Suppressor macrophage treated with lipopolysaccharide for 4 hours (primary cell): ENCODE results near the gene SUFU.
"Not testable (repeated sequence)": the region's sequence is repeated elsewhere in the genome, so short reads cannot be mapped to it uniquely, and the experiment has no call there.

ENCODE experiments used
- DNase-seq: peaks from one replicate; pipeline ENCODE4 v3.0.0-alpha.2; 2020

The SUFU gene

DNA sequence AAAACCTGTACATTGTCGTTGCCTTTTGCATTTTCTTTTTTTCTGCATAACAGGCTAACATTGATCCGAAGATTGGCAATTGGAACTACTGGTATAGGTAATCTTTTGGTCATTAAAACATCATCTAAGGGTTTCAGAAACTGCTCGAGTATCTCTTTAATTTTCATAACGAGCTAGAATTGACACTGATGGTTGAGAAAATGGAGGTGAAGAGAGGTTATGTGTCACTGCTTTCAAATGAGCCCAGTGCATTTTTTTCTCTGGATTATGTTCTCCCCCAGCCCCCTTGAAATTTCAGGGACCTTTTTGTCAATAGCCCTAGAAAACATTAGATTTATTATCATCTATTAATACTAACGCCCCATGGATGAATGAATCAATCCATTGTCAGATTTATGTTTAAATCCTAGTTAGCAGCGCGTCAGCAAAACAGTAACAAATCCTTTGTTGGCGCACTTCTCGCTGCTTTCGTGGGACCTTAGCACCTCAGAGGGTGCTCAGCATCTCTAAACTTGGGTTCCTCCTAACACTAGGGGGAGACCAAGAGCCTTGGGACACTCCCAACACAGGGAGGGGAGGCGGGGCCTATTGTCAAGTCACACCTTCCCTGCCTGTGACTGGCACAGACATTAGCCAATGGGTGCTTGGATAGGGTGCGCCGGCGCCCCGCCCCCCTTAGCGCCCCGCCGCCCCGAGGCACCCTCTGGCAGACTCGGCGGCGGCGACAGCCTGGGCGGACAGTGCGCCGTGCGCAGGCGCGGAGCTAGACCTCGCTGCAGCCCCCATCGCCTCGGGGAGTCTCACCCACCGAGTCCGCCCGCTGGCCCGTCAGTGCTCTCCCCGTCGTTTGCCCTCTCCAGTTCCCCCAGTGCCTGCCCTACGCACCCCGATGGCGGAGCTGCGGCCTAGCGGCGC lies at the start of gene SUFU:
Gene SUFU, plus strand, starts transcription at position 709 of the 915 bp plus-strand sequence. Its CDS starts 181 bp downstream, at position 890.
- DNase-seq: peak; percentile 100

DNA sequence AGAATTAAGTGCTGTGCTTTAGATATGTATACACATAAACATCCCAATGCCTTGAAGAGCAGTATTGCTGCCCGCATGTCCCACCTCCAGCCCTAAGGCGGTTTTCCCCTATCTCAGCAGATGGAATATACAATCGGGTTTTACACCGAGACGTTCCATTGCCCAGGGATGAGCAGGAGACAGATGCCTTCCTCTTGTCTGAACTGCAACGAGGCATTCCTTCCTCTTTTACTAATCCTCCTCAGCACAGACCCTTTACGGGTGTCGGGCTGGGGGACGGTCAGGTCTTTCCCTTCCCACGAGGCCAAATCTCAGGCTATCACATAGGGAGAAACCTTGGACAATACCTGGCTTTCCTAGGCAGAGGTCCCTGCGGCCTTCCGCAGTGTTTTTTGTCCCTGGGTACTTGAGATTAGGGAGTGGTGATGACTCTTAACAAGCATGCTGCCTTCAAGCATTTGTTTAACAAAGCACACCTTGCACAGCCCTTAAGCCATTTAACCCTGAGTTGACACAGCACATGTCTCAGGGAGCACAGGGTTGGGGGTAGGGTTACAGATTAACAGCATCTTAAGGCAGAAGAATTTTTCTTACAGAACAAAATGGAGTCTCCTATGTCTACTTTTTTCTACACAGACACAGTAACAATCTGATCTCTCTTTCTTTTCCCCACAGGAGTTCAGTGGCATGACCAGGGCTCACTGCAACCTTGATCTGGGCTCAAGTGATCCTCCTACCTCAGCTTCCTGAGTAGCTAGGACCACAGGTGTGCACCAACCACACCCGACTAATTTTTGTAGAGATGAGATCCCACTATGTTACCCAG lies 48.9 kb upstream of the SUFU start:
- DNase-seq: not testable (repeated sequence)

DNA sequence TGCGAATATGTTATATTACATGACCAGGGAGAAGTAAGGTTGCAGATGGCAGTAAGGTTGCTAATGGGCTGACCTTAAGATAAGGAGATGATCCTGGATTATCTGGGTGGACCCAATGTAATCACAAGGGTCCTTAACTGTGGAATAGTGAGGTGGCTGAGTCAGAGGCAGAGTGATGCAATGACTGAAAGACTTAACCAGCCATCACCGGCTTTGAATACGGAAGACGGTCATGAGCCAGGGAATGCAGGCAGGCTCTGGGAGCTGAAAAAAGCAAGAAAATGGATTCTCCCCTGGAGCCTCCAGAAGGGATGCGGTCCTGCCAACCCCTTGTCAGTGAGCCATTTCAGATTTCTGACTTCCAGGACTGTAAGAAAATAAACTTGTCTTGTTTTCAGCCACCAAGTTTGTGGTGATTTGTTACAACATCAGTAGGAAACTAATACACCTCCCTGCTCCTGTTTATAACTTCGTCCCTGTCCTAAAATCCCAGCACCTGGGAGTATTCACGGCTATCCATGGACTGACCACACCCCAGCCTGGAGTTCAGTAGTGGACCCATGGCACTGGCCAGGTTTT lies 47.8 kb upstream of the SUFU start:
- DNase-seq: peak; percentile 87

DNA sequence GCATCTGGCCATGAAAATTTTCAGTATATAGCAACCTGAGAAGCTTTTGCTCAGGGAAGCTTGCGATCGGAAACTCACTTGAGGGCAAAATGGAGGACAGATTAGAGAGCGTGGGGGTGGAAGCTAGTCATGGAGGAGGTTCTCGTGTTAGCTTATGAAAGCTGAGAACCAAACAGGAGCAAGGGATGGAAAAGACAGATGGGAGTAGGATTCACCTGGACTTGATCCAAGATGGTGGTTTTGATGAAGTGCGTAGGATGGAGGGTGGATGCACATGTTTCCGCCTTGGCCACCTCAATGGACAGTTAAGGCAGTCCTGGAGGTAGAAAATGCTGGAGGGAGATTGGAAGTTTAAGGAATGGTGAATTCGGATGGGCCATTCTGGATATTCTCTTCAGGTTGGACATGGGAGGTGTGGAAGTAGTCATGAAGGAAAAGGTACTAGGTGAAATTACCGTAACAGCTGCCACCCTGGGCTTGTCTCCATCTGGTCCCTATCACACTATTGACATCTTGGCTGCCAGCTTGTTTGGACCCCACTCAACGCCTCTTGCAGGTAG lies 46.1 kb upstream of the SUFU start:
- no peak for DNase-seq

DNA sequence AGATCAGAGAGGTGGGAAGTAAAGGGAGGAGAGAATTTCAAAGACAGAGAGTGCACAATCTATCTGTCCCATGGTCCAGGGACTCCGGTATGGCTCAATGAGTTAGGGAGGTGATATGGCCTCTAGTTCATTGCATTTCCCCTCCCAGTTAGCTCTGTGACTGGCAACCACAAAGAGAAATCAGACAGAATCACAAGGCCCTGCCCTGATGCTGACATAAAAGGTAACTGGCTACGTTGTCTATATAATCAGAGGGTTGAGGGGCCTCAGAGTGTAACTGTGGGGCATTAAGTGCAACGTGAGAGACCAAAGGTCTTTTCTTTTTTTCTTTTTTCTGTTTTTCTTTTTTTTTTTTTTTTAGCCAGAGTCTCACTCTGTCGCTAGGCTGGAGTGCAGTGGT lies 45.1 kb upstream of the SUFU start:
- no peak for DNase-seq

DNA sequence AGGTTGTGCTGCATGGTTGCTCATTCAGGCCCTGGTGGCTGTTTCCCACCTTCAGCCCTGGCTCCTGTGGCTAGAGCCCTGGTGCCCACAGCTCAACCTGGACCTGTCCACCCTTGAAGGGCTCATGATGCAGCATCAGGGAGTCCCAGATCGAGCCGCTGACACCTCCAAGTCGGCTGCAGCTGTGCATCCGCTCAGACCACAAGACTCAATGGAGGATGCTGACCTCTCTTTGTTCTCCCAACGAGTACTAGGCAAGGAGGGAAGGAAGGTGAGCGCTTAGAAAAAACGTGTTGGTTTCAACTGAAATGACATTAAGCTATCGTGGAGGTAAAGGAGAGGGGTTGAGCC lies 43.0 kb upstream of the SUFU start:
- no peak for DNase-seq

DNA sequence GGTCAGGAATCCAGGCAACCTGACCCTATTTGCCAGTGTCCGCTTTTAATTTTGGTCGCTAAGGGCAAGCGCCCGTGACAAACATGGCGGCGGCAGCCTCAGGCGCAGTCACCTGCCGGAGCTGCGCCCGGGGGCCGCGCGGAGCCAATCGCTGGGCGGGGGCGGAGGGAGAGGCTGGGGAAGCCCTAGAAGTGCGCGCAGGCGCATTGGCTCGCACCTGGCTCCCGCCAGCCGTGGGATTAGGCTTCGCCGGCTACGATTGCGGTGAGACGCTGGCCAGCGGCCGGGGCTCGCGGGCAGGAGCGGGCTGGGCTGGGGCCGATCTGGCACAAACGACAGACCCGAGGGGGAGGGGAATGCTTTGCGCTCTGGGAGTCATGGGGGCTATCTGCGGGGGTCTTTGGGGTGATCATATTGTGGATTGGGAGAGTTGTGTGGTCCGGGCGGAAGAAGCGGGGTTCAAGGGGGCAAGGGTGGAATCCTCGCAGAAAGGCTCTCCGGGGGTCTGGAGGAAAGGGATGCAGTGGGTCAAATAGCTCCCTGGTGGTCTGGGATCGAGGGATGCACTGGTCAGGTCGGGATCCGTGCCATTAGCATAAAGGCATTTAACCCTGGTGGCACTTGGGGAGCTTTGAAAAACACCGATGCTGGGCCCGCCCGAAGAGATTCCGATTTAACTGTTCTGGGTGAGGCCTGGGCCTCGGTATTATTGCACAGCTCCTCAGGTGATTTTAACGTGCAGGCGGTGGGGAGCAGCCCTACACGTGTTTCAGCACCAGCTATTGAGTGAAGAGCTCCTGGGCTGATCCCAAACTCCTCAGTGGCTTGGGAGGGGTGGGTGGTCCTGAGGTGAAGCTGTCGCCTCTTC lies 42.4 kb upstream of the SUFU start:
- DNase-seq: peak; percentile 92

DNA sequence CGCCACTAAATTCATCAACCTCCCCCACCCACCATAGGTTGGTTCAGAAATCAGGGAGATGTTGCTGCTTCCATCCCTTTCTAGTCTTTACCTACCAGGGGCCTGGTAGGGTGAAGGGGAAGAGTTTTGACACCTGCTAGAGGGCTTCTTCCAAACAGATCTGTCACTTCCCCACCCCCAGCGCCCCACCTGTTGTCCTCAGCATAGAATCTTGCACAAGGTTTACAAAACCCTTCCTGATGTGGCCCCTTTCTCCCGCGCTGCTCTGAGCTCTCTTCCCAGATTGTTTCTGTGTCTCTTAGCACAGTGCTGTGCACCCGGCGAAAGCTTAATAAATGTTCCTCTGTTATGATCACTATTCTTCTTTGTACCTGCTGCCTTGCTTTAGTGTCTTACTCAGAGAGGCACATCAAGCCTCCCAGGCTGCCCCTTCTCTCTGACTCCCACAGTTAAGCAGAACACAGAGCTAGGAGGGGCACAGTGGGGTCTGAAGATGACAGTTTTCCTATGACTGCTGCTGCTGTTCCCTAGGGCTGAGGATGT lies 41.2 kb upstream of the SUFU start:
- no peak for DNase-seq

DNA sequence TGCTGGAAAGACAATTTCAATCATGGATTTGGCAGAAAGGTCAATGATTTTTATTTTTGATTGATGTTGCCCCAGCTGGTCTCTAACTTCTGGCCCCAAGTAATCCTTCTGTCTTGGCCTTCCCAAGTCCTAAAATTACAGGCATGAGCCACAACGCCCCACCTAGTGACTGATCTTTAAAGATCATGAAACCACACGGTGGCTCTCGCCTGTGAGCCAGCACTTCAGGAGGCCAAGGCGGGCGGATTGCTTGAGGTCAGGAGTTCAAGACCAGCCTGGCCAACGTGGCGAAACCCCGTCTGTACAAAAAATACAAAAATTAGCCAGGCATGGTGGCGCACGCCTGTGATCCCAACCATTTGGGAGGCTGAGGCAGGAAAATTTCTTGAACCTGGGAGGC lies 39.8 kb upstream of the SUFU start:
- no peak for DNase-seq

DNA sequence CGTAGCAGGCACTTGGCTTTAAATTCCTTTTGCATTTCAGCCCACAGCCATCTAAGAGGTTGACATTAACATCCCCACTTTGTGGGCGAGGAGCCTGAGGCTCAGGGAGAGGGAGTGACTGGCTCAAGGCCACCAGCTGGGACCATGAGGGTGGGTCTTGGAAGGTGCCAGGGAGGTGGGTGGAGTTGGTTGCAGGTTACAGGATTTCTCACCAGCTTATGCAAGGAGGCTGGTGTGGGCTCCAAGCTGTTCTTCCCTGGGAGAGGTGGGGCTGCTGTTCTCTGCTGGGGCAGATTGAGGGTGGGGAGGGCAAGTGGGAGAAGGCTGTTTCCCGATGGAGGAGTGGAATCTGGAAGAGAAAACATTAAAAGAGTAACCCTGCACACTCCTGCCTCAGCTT lies 38.3 kb upstream of the SUFU start:
- DNase-seq: no peak

DNA sequence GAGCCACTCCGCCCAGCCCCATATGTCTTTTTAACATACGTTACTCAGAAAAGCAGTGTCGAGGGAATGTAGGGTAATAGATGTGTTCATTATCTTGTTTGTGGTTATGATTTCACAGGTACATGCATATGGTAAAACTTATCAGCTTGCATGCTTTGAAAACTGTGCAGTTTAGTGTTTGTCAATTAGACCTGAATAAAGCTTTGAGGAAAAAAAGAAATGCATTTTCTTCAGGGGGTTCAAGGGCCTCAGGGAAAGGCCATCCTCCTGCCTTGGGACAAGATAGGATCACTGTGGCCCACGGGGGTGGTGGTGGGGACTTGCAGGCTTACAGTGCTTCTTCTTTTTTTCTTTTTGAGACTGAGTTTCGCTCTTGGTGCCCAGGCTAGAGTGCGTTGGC lies 36.5 kb upstream of the SUFU start:
- no peak for DNase-seq

DNA sequence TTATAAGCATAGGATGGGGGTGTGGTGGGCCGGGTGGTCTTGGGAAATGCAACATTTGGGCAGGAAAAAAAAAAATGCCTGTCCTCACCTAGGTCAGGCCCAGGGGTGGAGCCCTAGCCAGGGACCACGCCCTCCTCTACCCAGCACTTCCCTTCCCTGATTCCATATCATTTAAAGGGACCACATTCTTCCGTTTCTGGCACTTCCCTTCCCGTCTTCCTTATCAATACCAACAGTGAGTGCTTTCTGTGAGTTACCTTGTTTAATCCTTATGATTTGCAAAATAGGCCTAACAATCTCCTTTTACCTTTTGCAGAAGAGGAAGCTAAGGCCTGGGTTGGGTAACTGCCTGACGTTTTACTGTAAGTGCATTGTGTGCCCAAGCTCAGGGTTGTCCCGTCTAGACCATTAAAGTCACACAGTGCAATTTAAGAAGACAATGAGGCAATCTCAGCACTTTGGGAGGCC lies 35.8 kb upstream of the SUFU start:
- peak; percentile 73 for DNase-seq

DNA sequence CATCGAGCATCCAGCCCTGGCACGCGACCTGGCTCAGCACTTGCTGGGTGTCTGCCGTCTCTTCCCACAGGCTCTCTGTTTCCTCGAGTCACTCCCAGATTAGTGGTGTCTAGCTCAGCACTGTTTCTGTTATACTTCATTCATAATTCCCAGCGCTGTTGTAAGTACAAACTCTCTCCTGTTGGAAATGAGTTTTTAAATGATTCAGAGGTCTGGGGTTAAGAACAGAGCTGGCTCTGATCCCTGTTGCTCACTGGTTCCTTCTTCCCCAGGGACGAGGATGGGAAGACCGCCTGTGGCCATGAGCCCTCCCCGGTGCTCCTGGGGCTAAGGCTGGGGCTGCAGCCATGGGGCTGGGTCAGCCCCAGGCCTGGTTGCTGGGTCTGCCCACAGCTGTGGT lies 35.1 kb upstream of the SUFU start:
- DNase-seq: no peak

DNA sequence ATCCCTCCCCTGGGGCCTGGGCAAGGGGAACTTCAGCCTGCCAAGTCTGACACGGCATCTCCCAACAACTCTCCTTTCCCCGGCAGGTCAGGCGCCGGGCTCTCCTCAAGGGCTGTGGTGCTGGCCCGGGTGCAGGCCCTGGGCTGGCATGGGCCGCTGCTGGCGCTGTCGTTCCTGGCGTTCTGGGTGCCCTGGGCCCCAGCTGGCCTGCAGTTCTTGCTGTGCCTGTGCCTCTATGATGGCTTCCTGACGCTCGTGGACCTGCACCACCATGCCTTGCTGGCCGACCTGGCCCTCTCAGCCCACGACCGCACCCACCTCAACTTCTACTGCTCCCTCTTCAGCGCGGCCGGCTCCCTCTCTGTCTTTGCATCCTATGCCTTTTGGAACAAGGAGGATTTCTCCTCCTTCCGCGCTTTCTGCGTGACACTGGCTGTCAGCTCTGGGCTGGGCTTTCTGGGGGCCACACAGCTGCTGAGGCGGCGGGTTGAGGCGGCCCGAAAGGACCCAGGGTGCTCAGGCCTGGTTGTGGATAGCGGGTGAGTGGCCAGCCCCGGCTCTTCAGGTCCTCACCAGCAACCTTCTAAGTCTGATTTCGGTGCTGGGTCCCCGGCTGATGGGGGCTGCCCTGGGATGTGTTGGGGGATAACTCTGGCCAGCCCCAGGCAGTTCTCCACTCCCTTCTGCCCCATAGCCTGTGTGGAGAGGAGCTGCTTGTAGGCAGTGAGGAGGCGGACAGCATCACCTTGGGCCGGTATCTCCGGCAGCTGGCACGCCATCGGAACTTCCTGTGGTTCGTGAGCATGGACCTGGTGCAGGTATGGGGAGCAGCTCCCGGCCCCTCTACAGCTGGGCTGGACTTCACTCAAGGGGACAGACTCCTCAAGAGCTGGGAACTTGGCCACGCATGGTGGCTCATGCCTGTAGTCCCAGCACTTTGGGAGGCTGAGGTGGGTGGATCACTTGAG lies 32.9 kb upstream of the SUFU start:
- DNase-seq: no peak

DNA sequence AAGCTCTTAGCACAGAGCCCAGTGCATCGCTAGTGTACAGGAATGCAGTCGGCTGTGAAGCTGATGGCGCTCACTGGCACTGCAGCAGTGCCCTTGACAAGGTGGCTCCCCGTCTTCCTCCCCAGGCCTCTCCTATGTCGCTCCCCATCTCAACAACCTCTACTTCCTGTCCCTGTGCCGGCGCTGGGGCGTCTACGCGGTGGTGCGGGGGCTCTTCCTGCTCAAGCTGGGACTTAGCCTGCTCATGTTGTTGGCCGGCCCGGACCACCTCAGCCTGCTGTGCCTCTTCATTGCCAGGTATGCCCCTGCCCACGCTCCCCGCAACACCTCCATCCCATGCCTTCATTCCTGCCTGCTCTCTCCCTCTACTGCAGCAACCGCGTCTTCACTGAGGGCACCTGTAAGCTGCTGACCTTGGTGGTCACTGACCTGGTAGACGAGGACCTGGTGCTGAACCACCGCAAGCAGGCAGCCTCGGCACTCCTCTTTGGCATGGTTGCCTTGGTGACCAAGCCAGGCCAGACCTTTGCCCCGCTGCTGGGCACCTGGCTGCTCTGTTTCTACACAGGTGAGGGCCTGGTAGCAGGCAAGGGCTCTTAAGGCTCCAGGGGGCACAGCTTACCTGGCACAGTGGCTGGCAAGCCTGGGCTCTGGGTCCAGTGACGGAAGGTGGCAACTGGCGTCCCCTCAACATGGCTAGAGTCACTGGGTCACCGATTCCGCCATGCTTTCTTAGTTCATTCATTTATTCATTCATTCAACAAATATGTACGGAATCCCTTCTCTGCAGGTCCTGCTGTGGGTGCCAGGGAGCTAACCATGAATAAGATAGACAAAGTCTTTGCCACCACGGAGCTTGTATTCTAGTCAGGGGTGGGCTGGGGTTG lies 30.1 kb upstream of the SUFU start:
- DNase-seq: no peak

DNA sequence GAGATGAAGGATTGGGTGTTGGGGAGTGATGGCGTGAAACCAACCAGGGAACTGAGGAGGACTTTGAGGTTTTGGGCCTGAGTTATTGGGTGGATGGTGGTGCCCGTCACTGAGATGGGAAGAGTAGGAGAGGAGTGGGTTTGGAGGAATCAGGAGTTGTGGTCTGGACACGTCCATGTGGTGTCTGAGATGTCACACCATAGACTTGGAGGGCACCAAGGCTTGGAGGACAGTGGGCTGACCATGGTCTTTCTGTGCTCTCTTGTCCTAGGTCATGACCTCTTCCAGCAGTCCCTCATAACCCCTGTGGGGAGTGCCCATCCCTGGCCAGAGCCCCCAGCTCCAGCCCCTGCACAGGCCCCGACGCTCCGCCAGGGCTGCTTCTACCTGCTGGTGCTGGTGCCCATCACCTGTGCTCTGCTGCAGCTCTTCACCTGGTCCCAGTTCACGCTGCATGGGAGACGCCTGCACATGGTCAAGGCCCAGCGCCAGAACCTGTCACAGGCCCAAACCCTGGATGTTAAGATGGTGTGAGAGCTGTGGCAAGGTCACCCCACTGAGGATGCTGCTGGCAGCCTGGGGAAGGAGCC lies 28.2 kb upstream of the SUFU start:
- DNase-seq: no peak

DNA sequence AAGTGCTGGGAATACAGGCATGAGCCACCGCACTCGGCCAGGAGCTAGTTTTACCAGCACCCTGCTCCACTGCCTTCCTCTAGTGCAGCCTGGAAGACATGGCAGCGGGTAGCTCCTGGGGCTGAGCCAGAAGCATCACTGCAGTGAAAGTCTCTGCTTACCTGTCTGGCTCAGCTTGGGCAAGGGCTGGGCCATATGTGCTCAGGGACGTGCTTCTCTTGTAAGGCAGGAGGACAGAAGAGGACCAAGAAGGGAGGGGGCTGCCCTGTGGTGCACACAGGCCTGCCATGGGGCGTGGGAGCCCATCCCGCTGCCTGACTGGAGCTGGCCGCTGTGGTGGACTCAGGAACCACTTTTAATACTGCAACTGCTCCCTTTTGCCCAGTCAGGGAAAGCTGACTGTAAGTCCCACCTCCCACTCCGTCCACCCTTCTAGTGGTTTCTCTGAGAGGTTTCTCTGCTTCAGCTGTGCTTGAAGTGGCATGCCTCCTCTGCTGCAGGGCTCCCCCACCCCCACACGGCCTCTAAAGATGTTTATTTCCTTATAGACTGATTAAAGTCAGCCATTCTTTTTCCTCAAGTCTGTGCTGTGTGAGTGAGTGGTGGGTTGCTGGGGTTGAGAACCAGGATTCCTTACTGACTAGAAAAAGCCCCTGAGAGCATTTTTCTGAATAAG lies 27.2 kb upstream of the SUFU start:
- no peak for DNase-seq

DNA sequence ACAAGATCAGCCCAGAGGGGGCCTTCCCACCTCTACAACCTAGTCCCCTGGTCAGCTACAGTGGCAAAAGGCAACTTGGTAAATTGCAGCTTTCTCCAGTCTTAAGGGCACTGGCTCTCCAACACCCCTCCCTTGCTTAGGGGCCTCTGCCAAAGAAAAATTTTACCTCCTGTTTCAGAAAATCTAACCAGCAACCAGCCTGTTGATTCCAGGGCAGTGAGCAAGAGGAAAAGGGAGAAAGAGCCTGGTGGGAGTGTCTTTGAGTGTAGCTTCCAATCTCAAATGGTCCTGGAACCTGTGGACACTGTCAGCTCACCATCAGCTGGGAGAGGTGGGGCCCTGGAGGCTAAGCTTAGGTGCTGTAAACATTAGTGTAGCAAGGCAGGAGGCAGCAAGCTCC lies 24.1 kb upstream of the SUFU start:
- no peak for DNase-seq

DNA sequence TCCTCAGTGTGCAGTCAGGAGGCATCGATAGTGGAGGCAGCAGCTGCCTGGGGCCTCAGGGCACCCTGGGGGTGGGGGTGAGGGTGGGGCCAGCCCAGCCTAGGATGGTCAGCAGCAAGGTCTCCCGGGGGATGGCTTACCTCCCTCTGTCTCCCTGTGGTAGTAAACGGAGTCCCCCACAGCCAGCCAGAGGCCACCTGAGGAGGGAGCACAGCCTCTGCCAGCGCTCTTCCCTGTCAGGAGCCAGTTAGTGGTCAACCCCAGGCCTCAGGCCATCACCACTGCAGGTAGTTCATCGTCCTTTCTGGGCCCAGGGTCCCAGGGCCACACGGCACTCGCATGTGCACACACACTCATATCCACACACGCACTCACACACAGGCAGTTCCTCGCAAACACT lies 23.4 kb upstream of the SUFU start:
- DNase-seq: no peak
